BJ (cell line): ENCODE measurements around the gene CLDN16. TPM values are rescaled to one million over a fixed set of nuclear protein-coding genes. Genes with fewer than 3 reads are reported as not detected.

Source experiments
- CTCF ChIA-PET: fragments of 350-600 bp; formaldehyde crosslinking; extraction: SDS; loops from one replicate; lab custom pipeline; 2021; ENCODE audit warnings: antibody characterized with exemption, inconsistent platforms; lab: Yijun Ruan, JAX
- POLR2A ChIA-PET: fragments of 300-600 bp; sonication (Branson Sonifier 250); formaldehyde crosslinking; extraction: SDS; loops from one replicate; lab custom pipeline; 2021; ENCODE audit warnings: antibody characterized with exemption; lab: Charles Lee
- DNase-seq: peaks from one replicate; pipeline ENCODE4 v3.0.0-alpha.2; 2011; ENCODE audit warnings: low read depth
- H3K27me3 ChIP-seq: 2 replicates; pipeline ENCODE4 v1.6.0; 2011; ENCODE audit warnings: low read length; ENCODE audit not compliant: control insufficient read depth, insufficient read depth
- H3K36me3 ChIP-seq: 2 replicates; pipeline ENCODE4 v1.5.1; 2011; ENCODE audit warnings: low read length; ENCODE audit not compliant: control insufficient read depth, insufficient read depth
- H3K4me3 ChIP-seq: 2 replicates; pipeline ENCODE4 v1.5.1; 2011; ENCODE audit warnings: low read depth, mild to moderate bottlenecking, control low read depth, low read length
- CTCF ChIP-seq: IDR thresholded peaks from 2 replicates; pipeline ENCODE4 v1.5.1; 2011; ENCODE audit warnings: low read depth, mild to moderate bottlenecking, control low read depth, inconsistent platforms, low read length, moderate library complexity; ENCODE audit not compliant: insufficient read depth
- polyA minus RNA-seq: library from RNA; depleted of rRNA, polyadenylated mRNA; stranded (reverse); fragments of >200 nt; gene quantifications from 2 replicates; pipeline ENCODE4 v1.2.3, GENCODE V29; 2011; rRNA and poly(A)+ RNA removed
- polyA plus RNA-seq: library from polyadenylated mRNA; depleted of rRNA; stranded (reverse); fragments of >200 nt; gene quantifications from 2 replicates; pipeline ENCODE4 v1.2.3, GENCODE V29; 2011; rRNA removed

The CLDN16 gene, protein sequence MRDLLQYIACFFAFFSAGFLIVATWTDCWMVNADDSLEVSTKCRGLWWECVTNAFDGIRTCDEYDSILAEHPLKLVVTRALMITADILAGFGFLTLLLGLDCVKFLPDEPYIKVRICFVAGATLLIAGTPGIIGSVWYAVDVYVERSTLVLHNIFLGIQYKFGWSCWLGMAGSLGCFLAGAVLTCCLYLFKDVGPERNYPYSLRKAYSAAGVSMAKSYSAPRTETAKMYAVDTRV
- polyA plus RNA-seq (not detected in 2 replicates), polyA minus RNA-seq (not detected in 2 replicates)

DNA sequence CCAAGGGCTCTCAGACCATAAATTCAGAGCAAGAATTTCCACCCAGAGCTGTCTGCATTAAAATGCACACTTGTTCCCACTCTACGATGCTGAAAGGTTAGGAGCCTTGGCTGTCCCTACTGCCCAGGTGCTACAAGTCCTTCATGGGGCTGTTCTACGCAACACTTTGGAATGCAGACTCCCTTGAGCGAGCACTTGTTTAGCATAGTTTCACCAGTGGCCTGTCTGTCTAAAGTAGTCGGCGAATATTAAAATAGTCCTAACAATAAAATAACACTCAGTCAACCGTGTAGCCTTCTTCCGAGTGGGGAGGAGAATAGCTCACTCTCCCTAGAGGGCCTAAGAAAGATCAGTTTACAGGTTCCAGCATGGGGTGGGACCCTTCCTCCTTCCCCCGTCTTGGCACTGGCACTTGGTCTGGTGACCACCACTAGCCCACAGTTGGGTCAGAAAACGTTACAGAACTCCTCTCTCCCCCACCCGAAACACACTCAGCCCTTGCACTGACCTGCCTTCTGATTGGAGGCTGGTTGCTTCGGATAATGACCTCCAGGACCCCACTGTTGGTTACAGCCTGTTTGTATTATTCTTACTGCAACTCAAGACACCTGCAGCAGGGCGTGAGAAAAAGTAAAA, at the start of gene CLDN16:
Gene CLDN16 (plus strand): TSS at position 586 of the 636 bp plus-strand sequence. CDS start 167 bp downstream, outside the sequence.
- DNase-seq = no peak
- POLR2A ChIA-PET = no interaction called here
- CTCF ChIA-PET = no interaction called here

GRCh38 chr3:190338717-190339116, 49.2 kb upstream of the CLDN16 start:
- H3K4me3 ChIP-seq = no peak overlapping the region
- H3K27me3 ChIP-seq = no peaks in the 10 kb centered on the region
- POLR2A ChIA-PET = no interaction called here
- DNase-seq = no peak
- CTCF ChIA-PET = interaction anchor here (1.8 to 6.8 kb wide), 2 partner anchors 10 to 16 kb away, joined by 5 to 47 read pairs; partner anchors contain the start of gene CLDN1
- no peaks in the 10 kb centered on the region for H3K36me3 ChIP-seq
- no peak for TF ChIP-seq CTCF

More for the DNA sequence above, at the start of gene CLDN16:
- no peaks in the 10 kb centered on the region for H3K36me3 ChIP-seq
- no peak for TF ChIP-seq CTCF
- no peak within 1 kb of the TSS for H3K4me3 ChIP-seq
- no peaks in the 10 kb centered on the region for H3K27me3 ChIP-seq

GRCh38 chr3:190339130-190339529, 48.8 kb upstream of the CLDN16 start:
- H3K36me3 ChIP-seq = no peaks in the 10 kb centered on the region
- TF ChIP-seq CTCF = 0 out of 2 replicates have a peak, but pooled peaks have one; percentile 26
- ChIA-PET CTCF (interaction anchor here (1.8 to 6.8 kb wide), 2 partner anchors 10 to 16 kb away, joined by 5 to 47 read pairs; partner anchors contain the start of gene CLDN1), POLR2A (no interaction called here)
- H3K4me3 ChIP-seq = no peak overlapping the region
- no peaks in the 10 kb centered on the region for H3K27me3 ChIP-seq
- no peak for DNase-seq

DNA sequence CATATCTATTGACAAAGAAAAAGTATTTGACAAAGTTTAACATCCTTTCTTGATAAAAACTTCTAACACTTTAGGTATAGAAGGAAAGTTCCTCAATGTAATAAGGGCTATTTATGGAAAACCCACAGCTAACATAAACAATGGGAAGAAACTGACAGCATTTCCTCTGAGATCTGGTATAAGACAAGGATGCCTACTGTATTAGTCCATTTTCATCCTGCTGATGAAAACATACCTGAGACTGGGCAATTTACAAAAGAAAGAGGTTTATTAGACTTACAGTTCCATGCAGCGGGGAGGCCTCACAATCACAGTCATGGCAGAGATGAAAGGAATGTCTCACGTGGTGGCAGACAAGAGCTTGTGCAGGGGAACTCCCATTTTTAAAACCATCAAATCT, 47.9 kb upstream of the CLDN16 start:
- ChIA-PET POLR2A (no interaction called here), CTCF (interaction anchor here (6.8 kb wide), 1 partner anchor 17 kb away, joined by 47 read pairs; the partner anchor contains the start of gene CLDN1)
- no peak for DNase-seq

More for the DNA sequence above, 47.9 kb upstream of the CLDN16 start:
- H3K4me3 ChIP-seq = no peak overlapping the region
- H3K36me3 ChIP-seq = no peaks in the 10 kb centered on the region
- TF ChIP-seq CTCF = no peak
- H3K27me3 ChIP-seq = no peaks in the 10 kb centered on the region
